GM11168 (cell line): ENCODE measurements around the gene IL3RA.

ENCODE experiments used
- in situ Hi-C: fragments of 300-500 bp; cut with MboI; formaldehyde crosslinking; loops from one replicate; pipeline ENCODE4 v1.12.0; 2022; ENCODE audit warnings: low sequenced_read_pairs; ENCODE audit not compliant: unreplicated experiment

Gene IL3RA

DNA sequence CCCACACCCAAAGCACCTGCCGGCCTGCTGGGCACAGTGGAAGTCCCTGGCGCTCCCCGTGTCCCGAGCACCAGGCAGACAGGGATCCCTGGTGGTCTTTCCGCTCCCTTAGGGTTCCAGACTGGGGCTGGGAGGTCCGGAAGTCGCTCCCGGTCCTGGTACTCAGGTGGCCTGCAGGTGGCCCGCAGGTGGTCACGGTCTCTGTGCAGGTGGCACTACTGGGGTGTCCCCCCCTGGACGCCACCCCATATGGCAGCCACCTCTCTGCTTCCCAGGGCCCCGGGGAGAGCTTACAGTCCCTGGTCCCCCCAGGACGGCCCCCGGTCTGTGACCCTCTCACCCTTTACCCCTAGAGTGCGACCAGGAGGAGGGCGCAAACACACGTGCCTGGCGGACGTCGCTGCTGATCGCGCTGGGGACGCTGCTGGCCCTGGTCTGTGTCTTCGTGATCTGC lies 41.7 kb downstream of the IL3RA start:
- in situ Hi-C loops: no loop called here

DNA sequence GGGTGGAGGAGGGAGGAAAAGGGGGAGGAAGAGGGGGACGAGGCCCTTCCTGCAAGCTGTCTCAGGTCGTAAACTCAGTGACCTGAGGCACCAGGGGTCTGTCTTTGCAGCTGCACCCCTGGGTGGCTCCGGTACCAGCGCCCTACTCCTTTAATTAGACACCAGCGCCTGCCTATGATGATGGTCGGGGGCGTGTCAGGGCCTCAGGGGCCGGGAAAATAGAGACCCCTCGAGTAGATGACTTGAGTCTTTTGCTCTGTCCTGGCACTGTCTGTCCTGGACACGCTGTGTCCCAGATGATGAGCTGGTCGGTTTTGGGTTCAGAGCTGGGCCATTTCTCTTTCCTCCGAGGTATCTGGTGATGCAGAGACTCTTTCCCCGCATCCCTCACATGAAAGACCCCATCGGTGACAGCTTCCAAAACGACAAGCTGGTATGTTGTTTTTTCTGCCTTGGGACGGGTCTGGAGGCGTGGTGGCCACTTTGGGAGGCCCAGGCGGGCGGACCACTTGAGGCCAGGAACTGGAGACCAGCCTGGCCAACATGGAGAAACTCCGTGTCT lies 44.2 kb downstream of the IL3RA start:
- in situ Hi-C loops: no loop called here

DNA sequence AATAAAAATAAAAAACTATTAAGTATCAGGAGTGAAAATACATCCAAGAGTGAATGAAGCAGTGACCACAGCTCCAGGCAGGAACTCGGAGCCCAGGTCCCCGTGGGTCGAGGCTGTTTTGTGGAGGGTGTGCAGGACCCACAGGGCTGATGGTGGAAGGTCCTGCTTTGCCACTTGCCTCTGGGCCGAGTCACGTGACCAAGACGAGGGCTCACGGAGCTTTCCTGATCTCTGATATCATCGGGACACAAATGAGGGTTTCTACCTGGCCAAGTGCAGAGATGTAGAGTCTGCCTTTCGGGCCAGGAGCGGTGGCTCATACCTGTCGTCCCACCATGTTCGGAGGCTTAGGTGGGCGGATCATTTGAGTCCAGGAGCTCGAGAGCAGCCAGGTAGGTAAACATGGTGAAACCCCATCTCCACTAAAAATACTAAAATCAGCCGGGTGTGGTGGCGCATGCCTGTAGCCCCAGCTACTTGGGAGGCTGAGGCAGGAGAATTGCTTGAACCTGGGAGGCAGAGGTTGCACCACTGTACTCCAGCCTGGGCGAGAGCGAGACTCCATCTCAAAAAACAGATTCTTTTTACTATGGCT lies 48.2 kb downstream of the IL3RA start:
- in situ Hi-C loops: no loop called here

DNA sequence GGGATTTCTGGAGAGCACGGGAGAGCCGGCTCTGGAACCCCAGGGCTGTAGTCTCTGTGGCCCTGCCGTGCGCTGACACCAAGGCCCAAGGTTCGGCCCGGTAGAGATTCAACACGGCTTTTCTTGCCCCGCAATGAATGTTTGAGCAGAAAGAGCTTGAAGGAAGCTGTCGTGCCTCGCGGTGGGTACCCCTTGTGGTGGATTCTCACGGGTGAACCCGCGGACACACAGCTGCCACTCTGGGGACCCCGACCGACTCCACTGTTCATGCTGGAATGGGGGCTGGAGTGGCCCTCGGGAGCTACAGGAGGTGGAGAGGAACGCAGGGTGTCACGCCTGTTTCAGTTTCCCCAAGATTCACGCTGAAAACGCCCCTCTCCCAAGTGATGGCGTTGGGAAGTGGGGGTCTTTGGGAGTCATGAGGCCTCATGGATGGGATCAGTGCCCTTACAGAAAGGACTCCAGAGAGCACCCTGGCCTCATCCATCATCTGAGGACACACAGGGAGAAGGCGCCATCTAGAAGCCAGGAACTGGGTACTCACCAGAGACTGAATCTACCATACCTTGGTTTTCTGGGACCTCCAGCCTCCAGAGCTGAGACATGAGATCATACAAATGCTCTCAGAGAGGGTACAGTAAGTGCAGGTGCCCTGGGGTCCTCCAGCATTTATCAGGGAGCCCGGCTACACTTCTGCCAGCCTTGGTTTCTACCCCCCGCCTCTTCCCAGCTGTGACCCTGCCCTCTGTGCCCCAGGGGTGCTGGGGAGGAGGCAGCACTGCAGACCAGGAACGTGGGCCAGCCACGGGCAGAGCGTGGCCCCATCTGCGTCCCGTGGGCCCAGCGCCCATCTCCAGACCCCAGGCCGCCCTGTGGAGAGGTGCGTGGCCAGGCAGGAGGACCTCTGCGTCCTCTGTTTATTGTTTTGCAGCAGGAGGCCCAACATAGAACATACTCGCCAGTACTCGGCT lies 49.0 kb downstream of the IL3RA start:
- in situ Hi-C loops: no loop called here

DNA sequence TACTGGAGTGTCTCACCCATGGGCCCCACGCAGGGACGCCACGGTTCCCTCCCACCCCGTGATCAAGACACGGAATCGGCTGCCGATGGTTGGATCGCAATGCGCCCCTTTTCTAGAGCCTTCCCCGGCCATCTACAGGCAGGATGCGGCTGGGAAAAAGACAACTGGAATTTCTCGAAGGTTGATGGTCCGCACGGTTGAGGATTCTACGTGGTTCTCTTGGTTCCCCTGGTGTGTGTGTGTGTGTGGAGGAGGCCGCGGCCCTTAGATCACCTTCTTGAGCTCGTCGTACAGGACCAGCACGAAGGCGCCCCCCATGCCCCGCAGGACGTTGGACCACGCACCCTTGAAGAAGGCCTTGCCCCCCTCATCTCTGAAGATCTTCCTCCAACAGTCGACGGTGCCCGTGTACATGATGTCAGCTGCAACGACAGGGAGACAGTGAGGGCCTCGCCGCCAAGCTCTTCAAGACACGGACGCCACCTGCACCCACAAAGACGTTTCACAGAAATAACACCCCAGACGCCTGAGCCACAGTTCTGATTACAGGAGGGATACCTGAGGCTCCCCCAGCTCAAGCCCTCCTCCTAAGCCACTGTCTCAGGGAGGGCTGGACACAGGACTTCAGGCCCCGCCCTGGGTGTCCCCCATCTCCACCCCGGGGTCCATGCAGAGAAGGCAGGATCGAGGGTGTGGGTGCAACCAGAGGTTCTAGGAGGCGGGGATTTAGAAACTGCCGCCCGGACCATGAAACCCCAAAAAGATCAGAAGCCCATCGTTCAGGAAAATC lies 49.9 kb downstream of the IL3RA start:
- in situ Hi-C loops: no loop called here

DNA sequence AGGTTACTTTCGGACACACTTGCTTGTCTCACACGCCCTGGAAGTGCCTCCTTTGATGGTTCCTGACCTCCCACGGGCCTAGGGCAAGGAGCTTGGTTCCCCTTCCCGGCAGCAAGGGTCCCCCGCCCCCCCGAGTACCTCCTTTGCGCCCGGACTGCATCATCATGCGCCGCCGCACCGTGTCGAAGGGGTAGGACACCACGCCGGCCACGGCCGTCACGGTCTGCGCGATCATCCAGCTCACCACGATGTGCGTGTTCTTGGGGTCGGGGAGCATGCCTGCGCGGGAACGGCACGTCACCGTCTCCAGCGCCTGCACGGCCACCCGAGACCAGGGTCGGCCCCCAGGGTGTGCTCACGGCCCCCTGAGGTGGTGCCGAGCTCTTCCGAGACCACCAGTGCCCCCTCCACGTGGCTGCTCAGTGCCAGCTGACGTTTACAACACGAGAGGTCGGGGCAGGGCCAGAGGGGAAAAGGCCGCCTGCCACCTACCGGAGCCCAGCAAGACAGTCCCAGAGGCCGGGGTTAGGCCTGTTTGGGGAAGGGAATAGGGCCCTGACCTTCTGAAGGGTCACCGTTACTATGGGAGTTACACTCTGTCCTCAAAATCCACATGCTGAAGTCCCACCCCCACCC lies 50.7 kb downstream of the IL3RA start:
- in situ Hi-C loops: no loop called here

DNA sequence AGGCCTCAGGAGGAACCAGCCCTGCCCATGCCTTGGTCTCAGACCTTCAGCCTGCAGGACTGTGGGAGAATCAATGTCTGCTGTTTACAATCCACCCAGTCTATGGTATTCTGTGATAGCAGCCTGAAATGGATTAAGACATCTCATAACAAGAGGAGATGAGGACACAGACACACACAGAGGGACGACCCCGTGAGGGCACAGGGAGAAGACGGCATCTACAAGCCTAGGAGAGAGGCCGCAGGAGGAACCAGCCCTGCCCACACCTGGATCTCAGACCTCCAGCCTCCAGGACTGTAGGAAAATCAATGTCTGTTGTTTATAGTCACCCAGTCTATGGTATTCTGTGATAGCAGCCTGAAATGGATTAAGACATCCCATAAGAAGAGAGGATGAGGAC lies 52.1 kb downstream of the IL3RA start:
- in situ Hi-C loops: no loop called here

DNA sequence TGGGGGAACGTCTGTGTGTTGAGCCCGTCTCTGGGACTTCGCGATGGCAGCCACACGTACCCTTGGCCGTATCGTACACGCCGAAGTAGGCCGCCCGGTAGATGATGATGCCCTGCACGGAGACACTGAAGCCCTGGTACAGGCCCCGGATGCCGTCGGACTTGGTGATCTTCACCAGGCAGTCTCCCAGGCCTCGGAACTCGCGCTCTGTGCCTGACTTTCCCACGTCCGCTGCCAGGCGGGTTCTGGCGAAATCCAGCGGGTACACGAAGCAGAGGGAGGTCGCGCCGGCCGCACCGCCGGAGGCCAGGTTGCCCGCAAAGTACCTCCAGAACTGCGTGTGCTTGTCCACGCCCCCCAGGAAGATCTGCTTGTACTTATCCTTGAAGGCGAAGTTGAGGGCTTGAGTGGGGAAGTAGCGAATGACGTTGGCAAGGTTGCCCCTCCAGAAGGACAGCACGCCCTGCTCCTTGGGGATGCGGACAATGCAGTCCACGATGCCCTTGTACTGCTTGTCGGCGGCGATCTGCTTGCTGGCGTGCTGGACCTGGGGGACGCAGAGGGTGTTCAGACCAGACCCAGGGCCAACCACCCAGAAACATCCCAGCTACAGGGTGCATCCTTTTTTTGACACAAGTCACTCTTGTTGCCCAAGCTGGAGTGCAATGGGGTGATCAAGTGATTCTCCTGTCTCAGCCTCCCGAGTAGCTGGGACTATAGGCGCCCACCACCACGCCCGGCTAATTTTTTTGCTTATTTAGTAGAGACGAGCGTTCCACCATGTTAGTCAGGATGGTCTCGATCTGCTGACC lies 52.8 kb downstream of the IL3RA start:
- in situ Hi-C loops: no loop called here

DNA sequence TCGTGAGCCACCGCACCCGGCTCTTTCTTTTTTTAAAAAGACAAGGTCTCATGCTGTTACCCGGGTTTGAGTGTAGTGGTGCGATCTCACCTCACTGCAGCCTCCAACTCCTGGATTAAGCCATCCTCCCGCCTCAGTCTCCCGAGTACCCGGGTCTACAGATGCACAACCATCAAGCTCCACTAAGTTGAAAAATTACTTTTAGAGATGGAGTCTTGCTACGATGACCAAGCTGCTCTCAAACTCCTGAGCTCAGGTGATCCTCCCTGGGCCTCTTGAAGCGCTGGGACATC lies 53.4 kb downstream of the IL3RA start:
- in situ Hi-C loops: no loop called here

DNA sequence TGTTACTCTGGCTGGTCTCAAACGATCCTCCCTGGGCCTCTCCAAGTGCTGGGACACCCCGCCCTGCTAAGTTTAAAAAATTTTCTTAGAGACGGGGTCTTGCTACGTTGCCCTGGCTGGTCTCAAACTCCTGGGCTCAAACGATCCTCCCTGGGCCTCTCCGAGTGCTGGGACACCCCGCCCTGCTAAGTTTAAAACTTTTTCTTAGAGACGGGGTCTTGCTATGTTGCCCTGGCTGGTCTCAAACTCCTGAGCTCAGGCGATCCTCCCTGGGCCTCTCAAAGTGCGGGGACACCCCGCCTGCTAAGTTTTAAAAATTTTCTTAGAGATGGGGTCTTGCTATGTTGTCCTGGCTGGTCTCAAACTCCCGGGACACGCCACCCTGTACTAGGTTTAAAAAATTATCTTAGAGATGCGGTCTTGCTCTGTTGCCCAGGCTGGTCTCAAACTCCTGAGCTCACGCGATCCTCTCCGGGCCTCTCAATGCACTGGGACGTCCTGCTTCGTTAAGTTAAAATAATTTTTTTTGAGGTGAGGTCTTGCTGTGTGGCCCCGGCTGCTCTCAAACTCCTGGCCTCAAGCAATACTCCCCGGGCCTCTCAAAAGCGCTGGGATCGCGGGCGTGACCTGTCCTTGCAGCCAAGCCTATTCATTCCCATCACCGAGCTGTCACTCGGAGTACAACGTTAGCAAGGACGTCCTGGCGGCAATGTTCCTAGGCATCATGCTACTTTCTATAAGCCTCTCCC lies 54.2 kb downstream of the IL3RA start:
- in situ Hi-C loops: no loop called here

DNA sequence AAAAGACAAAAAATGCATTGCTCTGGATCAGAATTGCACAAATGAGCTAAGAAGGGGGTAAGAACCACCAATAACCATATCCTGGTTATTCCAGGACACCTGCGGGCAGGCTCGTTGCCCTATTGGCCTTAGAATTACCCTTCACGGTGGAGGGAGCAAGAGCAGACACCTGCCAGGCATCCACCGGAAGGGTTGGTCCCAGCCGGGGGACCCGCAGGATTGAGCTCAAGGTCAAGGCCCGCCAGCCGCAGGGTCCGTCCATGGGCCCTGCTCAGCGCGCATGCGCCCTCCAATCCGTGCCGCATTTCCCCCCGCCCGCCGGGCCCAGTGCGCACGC lies 54.8 kb downstream of the IL3RA start:
- in situ Hi-C loops: no loop called here

DNA sequence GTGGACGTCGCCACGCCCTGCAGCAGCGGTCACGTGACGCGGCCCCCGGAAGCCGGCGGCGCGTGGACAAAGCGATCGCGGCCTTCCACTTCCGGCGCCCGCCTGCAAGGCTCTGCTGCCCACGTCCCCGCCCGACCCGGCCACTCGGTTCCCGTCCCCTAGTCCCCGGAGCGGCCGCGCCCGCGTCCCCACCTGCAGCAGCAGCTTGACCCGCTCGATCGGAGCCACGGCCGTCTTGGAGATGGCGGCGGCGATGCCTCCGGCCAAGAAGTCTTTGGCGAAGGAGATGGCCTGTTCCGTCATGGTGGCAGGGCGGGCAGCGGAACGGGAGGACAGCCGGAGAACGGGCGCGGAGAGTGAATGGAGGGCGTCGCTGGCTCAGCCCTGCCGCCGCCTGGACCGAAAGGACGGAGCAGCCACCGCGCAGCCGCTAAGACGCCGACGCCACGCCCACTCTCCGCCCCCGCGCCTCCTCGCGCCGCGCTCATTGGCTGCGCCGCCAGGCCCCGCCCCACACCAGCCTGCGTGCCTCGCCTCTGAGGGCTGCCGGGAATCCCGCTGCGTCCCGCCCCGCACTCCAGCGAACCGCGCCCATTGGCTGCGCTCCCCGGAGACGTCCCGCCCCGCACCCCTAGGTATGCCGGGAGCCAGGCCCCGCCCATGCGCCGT lies 55.3 kb downstream of the IL3RA start, which contains the start of gene SLC25A6:
Gene SLC25A6, minus strand, starts transcription at position 407 of the 669 bp plus-strand sequence. Its CDS starts 104 bp downstream, at position 303.
- in situ Hi-C loops: no loop called here

DNA sequence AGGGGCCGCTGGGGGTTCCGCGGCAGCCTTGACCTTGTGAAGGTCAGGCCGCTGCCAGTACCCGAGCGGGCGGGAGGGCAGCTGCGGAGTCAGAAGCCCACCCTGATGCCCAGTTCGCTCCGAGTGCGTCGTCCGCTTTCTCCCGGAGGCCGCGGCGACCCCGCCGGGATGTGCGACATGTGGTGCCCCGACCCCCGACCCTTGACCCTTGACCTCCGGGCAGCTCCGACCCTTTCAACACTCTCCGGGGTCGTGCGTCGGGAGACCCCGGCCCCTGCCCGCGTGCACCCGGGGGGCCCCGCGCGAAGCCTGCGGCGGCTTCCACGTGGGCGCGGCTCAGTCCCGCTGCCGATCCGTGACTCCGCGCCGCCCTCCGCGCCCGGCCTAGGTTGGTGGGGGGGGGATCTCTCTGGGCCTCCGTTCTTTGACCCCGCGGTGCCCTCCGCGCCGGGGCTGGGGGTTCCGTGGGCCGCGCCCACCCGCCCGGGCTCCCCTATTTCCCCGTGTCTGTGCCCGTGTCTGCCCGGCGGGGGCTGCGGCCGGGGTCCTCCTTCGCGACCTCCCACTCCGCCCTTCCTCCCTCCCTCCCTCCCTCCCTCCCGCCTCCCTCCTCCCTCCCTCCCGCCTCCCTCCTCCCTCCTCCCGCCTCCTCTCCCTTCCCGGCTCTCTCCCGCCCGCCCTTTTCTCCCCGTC lies 55.9 kb downstream of the IL3RA start:
- in situ Hi-C loops: no loop called here

DNA sequence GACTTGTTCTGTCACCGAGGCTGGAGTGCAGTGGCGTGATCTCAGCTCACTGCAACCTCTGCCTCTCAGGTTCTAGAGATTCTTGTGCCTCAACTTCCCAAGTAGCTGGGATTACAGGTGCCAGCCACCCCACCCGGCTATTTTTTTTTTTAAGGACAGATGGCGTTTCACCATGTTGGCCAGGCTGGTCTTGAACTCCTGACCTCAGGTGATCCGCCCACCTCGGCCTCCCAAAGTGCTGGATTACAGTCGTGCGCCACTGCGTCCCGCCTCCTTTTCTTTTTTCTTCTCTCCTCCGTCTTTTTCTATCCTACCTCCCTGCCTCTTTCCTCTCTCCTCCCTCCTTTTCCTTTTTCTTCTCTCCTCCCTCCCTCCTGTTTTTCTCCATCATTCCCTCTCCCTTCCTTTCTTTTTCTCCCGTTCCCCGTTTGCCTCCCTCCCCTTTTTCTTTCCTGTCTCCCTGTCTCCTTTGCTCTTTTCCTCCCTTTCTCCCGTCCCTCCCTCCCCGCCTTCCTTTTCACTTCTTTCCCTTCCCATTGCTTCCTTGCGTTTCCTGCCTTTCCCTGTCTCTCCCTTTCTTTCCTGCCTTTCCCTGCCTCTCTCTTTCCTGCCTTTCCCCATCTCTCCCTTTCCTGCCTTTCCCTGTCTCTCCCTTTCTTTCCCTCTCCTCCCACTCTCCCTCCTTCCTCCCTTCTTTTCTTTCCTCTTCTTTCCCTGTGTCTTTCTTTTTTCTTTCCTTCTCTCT lies 57.5 kb downstream of the IL3RA start:
- in situ Hi-C loops: no loop called here

DNA sequence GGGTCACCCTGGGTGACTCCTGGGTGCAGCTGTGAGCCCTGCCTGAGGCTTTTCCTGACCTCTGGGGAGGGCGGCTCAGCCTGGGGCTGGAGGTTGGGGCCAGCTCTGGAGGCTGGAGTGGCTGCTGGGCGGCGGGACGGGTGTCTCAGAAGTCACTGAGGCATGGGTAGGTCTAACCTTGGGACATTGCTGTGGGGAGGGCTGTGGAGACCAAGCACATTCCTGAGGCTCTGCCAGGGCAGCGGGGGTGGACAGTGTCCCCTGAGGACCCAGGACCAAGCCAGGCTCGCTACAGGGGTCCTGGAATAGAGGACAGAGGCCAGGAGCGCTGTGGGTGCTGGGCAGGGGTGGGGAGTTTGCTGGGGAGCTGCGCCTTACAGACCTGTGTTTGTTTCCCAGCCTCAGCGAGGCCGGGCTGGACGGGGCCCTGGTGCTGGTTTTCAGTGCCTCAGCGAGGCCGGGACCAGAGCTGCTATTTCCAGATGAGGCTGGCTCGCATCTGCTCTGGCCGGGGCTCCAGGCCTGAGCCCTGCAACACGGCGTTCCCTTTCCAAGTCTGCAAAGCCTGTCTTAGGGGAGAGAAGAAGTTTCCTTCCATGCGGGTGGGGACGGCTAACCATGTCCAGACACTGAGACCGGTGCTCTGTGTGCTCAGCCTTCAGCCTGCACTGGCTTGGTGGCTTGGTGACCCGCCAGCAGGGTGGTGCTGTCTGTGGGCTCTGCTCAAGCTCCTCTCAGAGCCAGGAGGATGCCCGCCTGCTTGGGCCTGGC lies 58.3 kb downstream of the IL3RA start:
- in situ Hi-C loops: no loop called here

DNA sequence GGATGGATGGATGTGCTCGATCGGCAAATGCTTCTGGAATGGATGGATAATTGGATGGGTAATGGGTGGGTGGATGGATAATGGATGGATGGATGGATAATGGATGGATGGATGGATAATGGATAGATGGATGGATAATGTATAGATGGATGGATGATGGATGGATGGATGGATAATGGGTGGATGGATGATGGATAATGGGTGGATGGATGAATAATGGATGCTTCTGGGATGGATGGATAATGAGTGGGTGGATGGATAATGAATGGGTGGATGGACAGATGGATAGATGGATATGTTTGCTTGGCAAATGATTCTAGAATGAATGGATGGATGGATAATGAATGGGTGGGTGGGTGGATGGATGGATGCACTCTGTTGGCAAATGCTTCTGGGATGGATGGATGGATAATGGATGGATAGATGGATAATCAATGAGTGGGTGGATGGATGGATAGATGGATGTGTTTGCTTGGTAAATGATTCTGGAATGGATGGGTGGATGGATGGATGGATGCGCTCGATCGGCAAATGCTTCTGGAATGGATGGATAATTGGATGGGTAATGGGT lies 59.1 kb downstream of the IL3RA start:
- in situ Hi-C loops: no loop called here
